Gastroesophageal sphincter (tissue), 4 donors: ENCODE data around the gene ARHGEF17. TPM values are rescaled to one million over a fixed set of nuclear protein-coding genes. Genes with fewer than 3 reads are reported as not detected.

Source experiments
- ATAC-seq: fragments of 150-250 bp; one replicate; pipeline ENCODE4 v1.9.1; 2016; ENCODE audit warnings: mild to moderate bottlenecking, moderate library complexity
- H3K27ac ChIP-seq, 4 donors: fragments of 200-600 bp; sonication (generic) in 3 of 4; 1 replicate in 3 of 4; 2 replicates in 1 of 4; pipeline ENCODE4 v1.5.1; 2016 to 2019
- H3K27me3 ChIP-seq: fragments of 200-600 bp; sonication (generic); one replicate; pipeline ENCODE4 v1.5.1; 2019
- H3K36me3 ChIP-seq, 2 donors: fragments of 200-600 bp; sonication (generic); one replicate each; pipeline ENCODE4 v1.5.1; 2019; ENCODE audit warnings: control low read depth in 1 of 2
- H3K4me1 ChIP-seq, 3 donors: fragments of 200-600 bp; sonication (generic); 1 replicate in 2 of 3; 2 replicates in 1 of 3; pipeline ENCODE4 v1.5.1; 2016 to 2019; ENCODE audit warnings: control low read depth in 2 of 3
- H3K4me3 ChIP-seq, 2 donors: fragments of 200-600 bp; sonication (generic); one replicate each; pipeline ENCODE4 v1.5.1; 2019; ENCODE audit warnings: mild to moderate bottlenecking in 1 of 2, moderate library complexity in 1 of 2
- H3K9me3 ChIP-seq, 3 donors: fragments of 200-600 bp; sonication (generic); one replicate each; pipeline ENCODE4 v1.5.1; 2017 to 2019; ENCODE audit warnings: control low read depth in 2 of 3
- EP300 ChIP-seq: sonication (generic); formaldehyde crosslinking; IDR thresholded peaks from one replicate; pipeline ENCODE4 v1.6.1; 2017; ENCODE audit warnings: antibody characterized with exemption, mild to moderate bottlenecking
- POLR2A ChIP-seq, 2 donors: fragments of 450-650 bp; IDR thresholded peaks; one replicate each; pipeline ENCODE4 v1.6.1; 2017; ENCODE audit warnings: antibody characterized with exemption in 2 of 2, mild to moderate bottlenecking in 2 of 2, moderate library complexity in 1 of 2
- POLR2AphosphoS5 ChIP-seq: sonication (generic); formaldehyde crosslinking; IDR thresholded peaks from one replicate; pipeline ENCODE4 v1.6.1; 2017; ENCODE audit warnings: antibody characterized with exemption
- WGBS, 2 donors: methylation state at CpG; one replicate each; pipeline ENCODE4 v1.1.5; 2018; ENCODE audit warnings: low coverage in 1 of 2; 5-methylcytosine and 5-hydroxymethylcytosine counted together
- total RNA-seq, 4 donors: library from RNA; depleted of rRNA; stranded (reverse); fragments of >200 nt; gene quantifications; one replicate each; pipeline ENCODE4 v1.1.0, GENCODE V29; 2016
- TF ChIP-seq, protein P1 (sequence below), 4 experiments: fragments of 200-600 bp in 2 of 4; fragments of 450-650 bp in 2 of 4; sonication (generic) in 1 of 4; IDR thresholded peaks; one replicate each; pipeline ENCODE4 v1.5.1; 2017 to 2019; ENCODE audit warnings: antibody characterized with exemption in 4 of 4, mild to moderate bottlenecking in 2 of 4, moderate library complexity in 2 of 4

The ARHGEF17 gene
- total RNA-seq, 4 donors from 2014 or later: 52.5 to 169 (median 84.4) TPM

DNA sequence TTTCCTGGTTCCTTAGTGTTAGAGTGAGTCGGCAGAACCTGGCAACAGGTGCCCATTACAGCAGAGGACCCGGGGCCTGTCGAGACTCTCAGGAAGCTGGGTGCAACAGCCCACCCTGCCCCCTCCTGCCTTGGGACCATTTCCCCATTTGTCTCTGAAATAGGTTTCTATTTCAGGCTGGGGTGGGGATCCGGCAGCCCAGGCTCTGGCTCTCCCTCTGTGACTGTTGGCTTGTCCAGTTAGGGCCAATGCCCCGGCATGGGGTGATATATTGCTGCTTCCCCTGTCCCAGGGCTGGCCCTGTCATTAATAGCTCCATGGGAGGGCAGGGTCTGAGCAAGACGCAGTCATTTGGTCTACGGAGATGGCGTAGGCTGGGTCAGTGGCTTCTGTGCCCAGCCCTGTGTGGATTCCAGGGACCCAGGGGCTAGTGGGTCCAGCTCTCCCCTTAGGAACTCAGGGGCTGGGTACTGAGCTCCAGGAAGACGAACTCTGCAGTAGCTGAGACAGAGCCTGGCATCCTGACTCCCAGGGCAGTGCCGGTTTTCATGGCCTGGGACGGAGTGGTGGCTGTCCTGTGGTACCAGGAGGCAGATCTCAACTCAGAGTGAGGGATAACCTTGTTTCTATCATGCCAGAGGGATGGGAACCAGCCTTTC lies 33.2 kb upstream of the ARHGEF17 start:
- no peaks in the 10 kb centered on the region for H3K4me1 ChIP-seq
- H3K4me3 ChIP-seq: peak overlapping the region in 1 of 2 donors; percentile 10
- WGBS, 2 donors: no CpG with 5 or more reads among the region's 11 CpGs
- H3K27ac ChIP-seq: peak overlapping the region in 1 of 4 donors; percentile 31
- peaks cover 8% of the 10 kb centered on the region for H3K27me3 ChIP-seq
- TF ChIP-seq EP300 (no peak), POLR2AphosphoS5 (no peak), POLR2A (IDR thresholded peaks at IDR 0.05) (no peak)
- TF ChIP-seq, protein P1, sequence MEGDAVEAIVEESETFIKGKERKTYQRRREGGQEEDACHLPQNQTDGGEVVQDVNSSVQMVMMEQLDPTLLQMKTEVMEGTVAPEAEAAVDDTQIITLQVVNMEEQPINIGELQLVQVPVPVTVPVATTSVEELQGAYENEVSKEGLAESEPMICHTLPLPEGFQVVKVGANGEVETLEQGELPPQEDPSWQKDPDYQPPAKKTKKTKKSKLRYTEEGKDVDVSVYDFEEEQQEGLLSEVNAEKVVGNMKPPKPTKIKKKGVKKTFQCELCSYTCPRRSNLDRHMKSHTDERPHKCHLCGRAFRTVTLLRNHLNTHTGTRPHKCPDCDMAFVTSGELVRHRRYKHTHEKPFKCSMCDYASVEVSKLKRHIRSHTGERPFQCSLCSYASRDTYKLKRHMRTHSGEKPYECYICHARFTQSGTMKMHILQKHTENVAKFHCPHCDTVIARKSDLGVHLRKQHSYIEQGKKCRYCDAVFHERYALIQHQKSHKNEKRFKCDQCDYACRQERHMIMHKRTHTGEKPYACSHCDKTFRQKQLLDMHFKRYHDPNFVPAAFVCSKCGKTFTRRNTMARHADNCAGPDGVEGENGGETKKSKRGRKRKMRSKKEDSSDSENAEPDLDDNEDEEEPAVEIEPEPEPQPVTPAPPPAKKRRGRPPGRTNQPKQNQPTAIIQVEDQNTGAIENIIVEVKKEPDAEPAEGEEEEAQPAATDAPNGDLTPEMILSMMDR (IDR thresholded peaks at IDR 0.05): no peak
- no peaks in the 10 kb centered on the region for H3K9me3 ChIP-seq
- no peaks in the 10 kb centered on the region for H3K36me3 ChIP-seq
- peak; percentile 23 for ATAC-seq

DNA sequence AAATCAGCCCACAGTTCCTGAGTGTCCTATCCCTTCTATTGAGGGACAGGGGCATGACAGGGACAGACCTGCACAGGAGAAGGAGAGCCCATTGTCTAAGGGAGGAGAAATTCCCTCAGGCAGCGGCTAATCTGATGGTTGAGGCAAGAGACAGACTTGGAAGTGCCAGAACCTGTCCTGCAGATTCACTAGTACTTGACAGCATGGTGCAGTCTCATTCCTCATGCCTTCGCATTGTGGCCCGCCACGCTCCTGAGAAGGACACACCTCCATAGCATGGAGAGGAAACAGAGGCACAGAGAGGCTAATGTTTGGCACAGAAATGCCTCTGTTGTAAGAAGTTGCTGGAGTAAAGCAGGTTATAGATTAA lies 32.7 kb upstream of the ARHGEF17 start:
- Histone ChIP-seq H3K27me3 (peaks cover 7% of the 10 kb centered on the region), H3K27ac (peak overlapping the region in 1 of 4 donors; percentile 31), H3K36me3 (no peaks in the 10 kb centered on the region), H3K4me3 (peak overlapping the region in 1 of 2 donors; percentile 10), H3K4me1 (no peaks in the 10 kb centered on the region), H3K9me3 (no peaks in the 10 kb centered on the region)
- WGBS, 2 donors: no CpG with 5 or more reads among the region's 4 CpGs
- ATAC-seq: no peak
- TF ChIP-seq EP300 (no peak), POLR2AphosphoS5 (no peak), POLR2A (IDR thresholded peaks at IDR 0.05) (no peak)
- TF ChIP-seq, protein P1 (IDR thresholded peaks at IDR 0.05): no peak

DNA sequence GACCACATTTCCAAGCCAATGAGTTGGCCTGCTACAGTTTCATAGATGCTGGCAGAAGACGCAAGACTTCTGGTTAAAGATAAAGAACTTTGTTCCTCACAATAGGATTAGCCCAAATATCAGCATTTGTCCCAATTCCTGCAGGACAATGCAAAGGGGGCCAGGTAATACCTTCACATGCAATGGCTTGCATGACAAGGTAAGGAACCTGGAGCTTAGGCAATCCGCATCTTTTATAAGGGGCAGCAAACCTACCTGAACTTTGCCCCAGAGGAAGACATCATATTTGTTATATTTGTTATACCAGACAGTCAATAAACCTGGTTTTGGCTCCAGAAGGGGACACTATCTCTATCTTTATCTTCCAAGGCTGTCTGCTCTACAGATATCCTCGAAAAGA lies 30.6 kb upstream of the ARHGEF17 start:
- TF ChIP-seq EP300 (no peak), POLR2AphosphoS5 (no peak), POLR2A (IDR thresholded peaks at IDR 0.05) (no peak)
- TF ChIP-seq, protein P1 (IDR thresholded peaks at IDR 0.05): no peak
- WGBS, 2 donors: 80% methylated on average over 2 to 3 of the region's 3 CpGs
- H3K4me3 ChIP-seq: no peak overlapping the region
- H3K27me3 ChIP-seq: peaks cover 4% of the 10 kb centered on the region
- H3K36me3 ChIP-seq: no peaks in the 10 kb centered on the region
- no peaks in the 10 kb centered on the region for H3K4me1 ChIP-seq
- no peak for ATAC-seq
- no peak overlapping the region for H3K27ac ChIP-seq
- no peaks in the 10 kb centered on the region for H3K9me3 ChIP-seq

DNA sequence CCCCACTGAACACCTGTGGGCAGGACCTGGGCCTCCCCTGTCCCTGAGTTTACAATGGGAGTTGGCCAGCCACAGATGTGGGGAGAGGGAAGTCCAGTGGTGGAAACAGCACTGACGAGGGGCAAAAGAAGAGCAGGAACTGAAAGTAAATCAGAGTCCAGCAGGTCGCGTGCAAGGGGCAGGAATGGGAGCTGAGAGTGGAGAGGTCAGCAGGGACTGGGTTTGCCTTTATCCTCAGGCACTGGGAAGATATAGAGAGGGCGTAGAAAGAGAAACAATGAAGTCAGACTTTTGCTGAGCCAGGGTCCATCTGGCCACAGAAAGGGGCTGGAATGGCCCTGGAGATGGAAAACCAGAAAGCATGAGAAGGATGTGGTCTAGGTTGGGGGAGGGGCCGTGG lies 27.4 kb upstream of the ARHGEF17 start:
- ATAC-seq: peak; percentile 65
- no peaks in the 10 kb centered on the region for H3K36me3 ChIP-seq
- H3K27ac ChIP-seq: peak overlapping the region in 1 of 4 donors; percentile 35
- no peak overlapping the region for H3K4me3 ChIP-seq
- H3K27me3 ChIP-seq: no peaks in the 10 kb centered on the region
- 69 to 78% methylated on average over 4 to 5 of the region's 5 CpGs for WGBS, 2 donors
- TF ChIP-seq, protein P1 (IDR thresholded peaks at IDR 0.05): no peak
- no peak for TF ChIP-seq POLR2AphosphoS5
- no peak for TF ChIP-seq POLR2A (IDR thresholded peaks at IDR 0.05)
- no peak for TF ChIP-seq EP300
- no peaks in the 10 kb centered on the region for H3K4me1 ChIP-seq
- H3K9me3 ChIP-seq: no peaks in the 10 kb centered on the region

DNA sequence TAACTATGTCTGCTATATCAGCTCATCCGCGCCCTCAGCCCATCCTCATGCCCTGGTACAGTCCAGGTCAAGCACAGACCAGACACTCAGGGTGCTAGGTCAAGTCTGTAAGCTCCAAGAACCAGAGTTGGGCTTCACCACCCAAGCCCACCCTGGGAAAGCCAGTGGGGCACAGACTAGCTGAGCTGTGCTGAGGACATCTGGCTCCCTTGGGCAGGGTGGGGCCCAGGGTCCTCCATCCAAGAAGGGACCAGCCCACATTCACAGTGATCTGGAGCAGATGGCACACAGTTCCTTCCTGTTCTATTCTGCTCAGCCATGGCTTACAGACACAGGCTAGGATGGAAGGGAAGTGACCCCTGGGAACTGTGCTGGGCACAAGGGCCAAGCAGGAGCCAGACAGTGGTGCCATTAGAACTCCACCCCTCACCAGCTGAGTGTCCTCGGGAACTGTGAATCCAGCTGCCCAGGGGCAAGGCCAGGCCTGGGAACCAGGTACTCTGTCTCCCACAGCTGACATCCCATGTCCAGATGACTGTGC lies 26.8 kb upstream of the ARHGEF17 start:
- H3K27me3 ChIP-seq: no peaks in the 10 kb centered on the region
- no peaks in the 10 kb centered on the region for H3K4me1 ChIP-seq
- TF ChIP-seq POLR2A (IDR thresholded peaks at IDR 0.05) (no peak), EP300 (no peak), POLR2AphosphoS5 (no peak)
- TF ChIP-seq, protein P1 (IDR thresholded peaks at IDR 0.05): no peak
- ATAC-seq: peak; percentile 61
- no CpG with 5 or more reads among the region's 3 CpGs for WGBS, 2 donors
- no peaks in the 10 kb centered on the region for H3K9me3 ChIP-seq
- H3K4me3 ChIP-seq: no peak overlapping the region
- H3K36me3 ChIP-seq: no peaks in the 10 kb centered on the region
- peak overlapping the region in 2 of 4 donors; percentile 18 to 35 for H3K27ac ChIP-seq
